Esophagus muscularis mucosa (tissue), 4 donors: ENCODE measurements around the gene CSTF1. TPM values are rescaled to one million over a fixed set of nuclear protein-coding genes. Genes with fewer than 3 reads are reported as not detected.

Experiments used
- DNase-seq: peaks from one replicate; pipeline ENCODE4 v3.0.0-alpha.2; 2017; ENCODE audit errors: extremely low spot score
- H3K27ac ChIP-seq, 4 donors: fragments of 200-600 bp; sonication (generic); replicated peaks in 1 of 4; 1 replicate in 3 of 4; 2 replicates in 1 of 4; pipeline ENCODE4 v1.5.1; 2016 to 2019; ENCODE audit warnings: mild to moderate bottlenecking in 1 of 4
- H3K27me3 ChIP-seq, 4 donors: fragments of 200-600 bp; sonication (generic); one replicate each; pipeline versions ENCODE4 v1.5.1 to v1.6.0; 2016 to 2019
- H3K36me3 ChIP-seq, 4 donors: fragments of 200-600 bp; sonication (generic); one replicate each; pipeline ENCODE4 v1.5.1; 2016 to 2019
- H3K4me1 ChIP-seq, 4 donors: fragments of 200-600 bp; sonication (generic); one replicate each; pipeline ENCODE4 v1.5.1; 2016 to 2019
- H3K4me3 ChIP-seq, 4 donors: fragments of 200-600 bp; sonication (generic); 1 replicate in 2 of 4; 2 replicates in 2 of 4; pipeline ENCODE4 v1.5.1; 2016 to 2019; ENCODE audit warnings: mild to moderate bottlenecking in 4 of 4, moderate library complexity in 1 of 4
- H3K9me3 ChIP-seq, 4 donors: fragments of 200-600 bp; sonication (generic); 1 replicate in 3 of 4; 2 replicates in 1 of 4; pipeline ENCODE4 v1.5.1; 2016 to 2019
- CTCF ChIP-seq, 3 experiments: fragments of 200-600 bp in 2 of 3; fragments of 450-650 bp in 1 of 3; sonication (generic) in 2 of 3; IDR thresholded peaks; one replicate each; pipeline ENCODE4 v1.5.1; 2017 to 2019; ENCODE audit warnings: antibody characterized with exemption in 3 of 3, mild to moderate bottlenecking in 2 of 3, moderate library complexity in 1 of 3
- EP300 ChIP-seq: sonication (generic); formaldehyde crosslinking; IDR thresholded peaks from one replicate; pipeline ENCODE4 v1.6.1; 2017; ENCODE audit warnings: antibody characterized with exemption
- POLR2A ChIP-seq: fragments of 450-650 bp; IDR thresholded peaks from one replicate; pipeline ENCODE4 v1.6.1; 2017; ENCODE audit warnings: antibody characterized with exemption, moderate library complexity, mild to moderate bottlenecking, low read depth
- POLR2AphosphoS5 ChIP-seq, 2 donors: sonication (generic); formaldehyde crosslinking; IDR thresholded peaks; one replicate each; pipeline ENCODE4 v1.6.1; 2017; ENCODE audit warnings: antibody characterized with exemption in 2 of 2
- WGBS: methylation state at CpG from one replicate; pipeline ENCODE4 v1.1.5; 2018; 5-methylcytosine and 5-hydroxymethylcytosine counted together
- intact Hi-C: fragments of 100-400 bp; cut with DNase I; formaldehyde crosslinking; loops from one replicate; pipeline ENCODE4 v1.15.1; 2023
- total RNA-seq, 4 donors: library from RNA; depleted of rRNA; stranded (reverse); fragments of >200 nt; gene quantifications; one replicate each; pipeline versions ENCODE4 v1.1.0 to v1.2.1, GENCODE V29; 2016

Gene CSTF1
- total RNA-seq, 4 donors from 2014 or later, result 16.2 to 22.9 (median 20.7) TPM

- TF ChIP-seq POLR2AphosphoS5 (IDR thresholded peaks at IDR 0.05) (no peak), EP300 (no peak), POLR2A (no peak), CTCF (IDR thresholded peaks at IDR 0.05) (no peak)
- Histone ChIP-seq H3K4me3 (no peak overlapping the region), H3K36me3 (no peaks in the 10 kb centered on the region), H3K27ac (no peak overlapping the region), H3K4me1 (peaks cover 3 to 8% (median 6%) of the 10 kb centered on the region in 4 donors), H3K27me3 (peaks cover 0 to 58% (median 7%) of the 10 kb centered on the region in 4 donors), H3K9me3 (no peaks in the 10 kb centered on the region)
- intact Hi-C loops, result no loop called here
- 52% methylated on average over 13 of the region's 13 CpGs for WGBS
- DNase-seq, result no peak
Measured at GRCh38 chr20:56347628-56348304, 44.7 kb upstream of the CSTF1 start.

GRCh38 chr20:56348305-56348693 lies 44.1 kb upstream of the CSTF1 start:
- Histone ChIP-seq H3K36me3 (no peaks in the 10 kb centered on the region), H3K27ac (no peak overlapping the region), H3K9me3 (no peaks in the 10 kb centered on the region), H3K4me1 (peaks cover 3 to 8% (median 6%) of the 10 kb centered on the region in 4 donors), H3K4me3 (no peak overlapping the region), H3K27me3 (peaks cover 0 to 53% (median 4%) of the 10 kb centered on the region in 4 donors)
- TF ChIP-seq CTCF (IDR thresholded peaks at IDR 0.05), result no peak
- TF ChIP-seq EP300, result no peak
- TF ChIP-seq POLR2AphosphoS5 (IDR thresholded peaks at IDR 0.05), result no peak
- TF ChIP-seq POLR2A, result no peak
- intact Hi-C loops, result no loop called here
- 24% methylated on average over 5 of the region's 5 CpGs for WGBS
- no peak for DNase-seq

- intact Hi-C loops, result no loop called here
- no peak overlapping the region for H3K27ac ChIP-seq
- peaks cover 0 to 48% (median 4%) of the 10 kb centered on the region in 4 donors for H3K27me3 ChIP-seq
- H3K4me3 ChIP-seq, result no peak overlapping the region
- H3K36me3 ChIP-seq, result no peaks in the 10 kb centered on the region
- WGBS, result 27% methylated on average over 3 of the region's 3 CpGs
- H3K4me1 ChIP-seq, result peaks cover 2 to 5% (median 5%) of the 10 kb centered on the region in 4 donors
- no peak for DNase-seq
- TF ChIP-seq EP300 (no peak), POLR2AphosphoS5 (IDR thresholded peaks at IDR 0.05) (no peak), CTCF (IDR thresholded peaks at IDR 0.05) (no peak), POLR2A (no peak)
- H3K9me3 ChIP-seq, result no peaks in the 10 kb centered on the region
Measured at GRCh38 chr20:56348746-56349145, 43.7 kb upstream of the CSTF1 start.

GRCh38 chr20:56350842-56351241 lies 41.6 kb upstream of the CSTF1 start:
- H3K4me1 ChIP-seq, result no peaks in the 10 kb centered on the region

More at GRCh38 chr20:56350842-56351241, 41.6 kb upstream of the CSTF1 start:
- TF ChIP-seq EP300 (no peak), POLR2AphosphoS5 (IDR thresholded peaks at IDR 0.05) (no peak), POLR2A (no peak), CTCF (IDR thresholded peaks at IDR 0.05) (no peak)
- H3K4me3 ChIP-seq, result no peak overlapping the region
- intact Hi-C loops, result no loop called here
- H3K9me3 ChIP-seq, result no peaks in the 10 kb centered on the region
- WGBS, result 59% methylated on average over 2 of the region's 2 CpGs
- no peaks in the 10 kb centered on the region for H3K36me3 ChIP-seq
- H3K27me3 ChIP-seq, result peaks cover 0 to 27% (median 2%) of the 10 kb centered on the region in 4 donors
- no peak for DNase-seq
- H3K27ac ChIP-seq, result no peak overlapping the region
